HepG2 (cell line): ENCODE measurements around the gene S1PR2. TPM values are rescaled to one million over a fixed set of nuclear protein-coding genes. Genes with fewer than 3 reads are reported as not detected.

Experiments
- CAMTA2 ChIP-seq: sonication (generic); formaldehyde crosslinking; IDR thresholded peaks from 2 replicates; pipeline ENCODE4 v1.4.0; 2020; ENCODE audit warnings: mild to moderate bottlenecking, missing genetic modification reagents, borderline replicate concordance
- FOXK2 ChIP-seq: fragments of 450-650 bp; IDR thresholded peaks from 2 replicates; pipeline ENCODE4 v1.6.1; 2016
- HOXA5 ChIP-seq: sonication (generic); formaldehyde crosslinking; IDR thresholded peaks from 2 replicates; pipeline ENCODE4 v1.4.0; 2020; ENCODE audit warnings: missing genetic modification reagents
- LBX2 ChIP-seq: sonication (generic); formaldehyde crosslinking; IDR thresholded peaks from 2 replicates; pipeline ENCODE4 v1.5.0; 2020; ENCODE audit warnings: missing genetic modification reagents, mild to moderate bottlenecking, borderline replicate concordance
- MIER3 ChIP-seq: IDR thresholded peaks from 2 replicates; pipeline ENCODE4 v1.6.1; 2016; ENCODE audit warnings: missing compliant biosample characterization, borderline replicate concordance
- NR0B2 ChIP-seq: sonication (generic); formaldehyde crosslinking; IDR thresholded peaks from 2 replicates; pipeline ENCODE4 v1.4.0; 2020; ENCODE audit warnings: mild to moderate bottlenecking, missing genetic modification reagents
- PAF1 ChIP-seq: IDR thresholded peaks from 2 replicates; pipeline ENCODE4 v1.6.1; 2016; ENCODE audit warnings: missing genetic modification reagents, missing compliant biosample characterization
- SAFB2 ChIP-seq: sonication (generic); formaldehyde crosslinking; IDR thresholded peaks from 2 replicates; pipeline ENCODE4 v1.5.1; 2020; ENCODE audit warnings: missing genetic modification reagents, low read depth, mild to moderate bottlenecking, borderline replicate concordance
- SPEN ChIP-seq: sonication (generic); formaldehyde crosslinking; IDR thresholded peaks from 2 replicates; pipeline ENCODE4 v1.5.1; 2020; ENCODE audit warnings: low read depth, mild to moderate bottlenecking, missing genetic modification reagents
- TBP ChIP-seq: sonication (generic); formaldehyde crosslinking; IDR thresholded peaks from 2 replicates; pipeline ENCODE4 v1.5.0; 2020; ENCODE audit warnings: missing genetic modification reagents
- YEATS4 ChIP-seq: sonication (generic); formaldehyde crosslinking; IDR thresholded peaks from 2 replicates; pipeline ENCODE4 v1.4.0; 2020; ENCODE audit warnings: missing genetic modification reagents, borderline replicate concordance
- ZIK1 ChIP-seq: sonication (generic); formaldehyde crosslinking; IDR thresholded peaks from 2 replicates; pipeline ENCODE4 v1.5.0; 2020; ENCODE audit warnings: mild to moderate bottlenecking, low read depth, missing genetic modification reagents, borderline replicate concordance
- ZNF251 ChIP-seq: sonication (generic); formaldehyde crosslinking; IDR thresholded peaks from 2 replicates; pipeline ENCODE4 v1.9.0; 2021; ENCODE audit warnings: mild to moderate bottlenecking, missing genetic modification reagents
- ZNF296 ChIP-seq: sonication (generic); formaldehyde crosslinking; conservative IDR thresholded peaks from 2 replicates; pipeline ENCODE4 v1.5.0; 2020; ENCODE audit warnings: mild to moderate bottlenecking, missing genetic modification reagents
- ZNF329 ChIP-seq: sonication (generic); formaldehyde crosslinking; IDR thresholded peaks from 2 replicates; pipeline ENCODE4 v1.9.0; 2021; ENCODE audit warnings: low read depth, mild to moderate bottlenecking, missing genetic modification reagents
- ZNF550 ChIP-seq: sonication (generic); formaldehyde crosslinking; IDR thresholded peaks from 2 replicates; pipeline ENCODE4 v1.4.0; 2020; ENCODE audit warnings: mild to moderate bottlenecking, missing genetic modification reagents, borderline replicate concordance
- ZNF558 ChIP-seq: sonication (generic); formaldehyde crosslinking; IDR thresholded peaks from 2 replicates; pipeline ENCODE4 v1.9.0; 2022; ENCODE audit warnings: mild to moderate bottlenecking, missing genetic modification reagents, borderline replicate concordance
- ZNF614 ChIP-seq: IDR thresholded peaks from 2 replicates; pipeline ENCODE4 v1.6.1; 2018; ENCODE audit warnings: missing biosample characterization, missing genetic modification reagents, inconsistent platforms, borderline replicate concordance
- ZNF687 ChIP-seq: sonication (generic); formaldehyde crosslinking; IDR thresholded peaks from 2 replicates; pipeline ENCODE4 v1.5.1; 2020; ENCODE audit warnings: mild to moderate bottlenecking, missing genetic modification reagents, moderate library complexity
- ZNF792 ChIP-seq: IDR thresholded peaks from 2 replicates; pipeline ENCODE4 v1.6.1; 2016
- ZNF839 ChIP-seq: sonication (generic); formaldehyde crosslinking; IDR thresholded peaks from 2 replicates; pipeline ENCODE4 v1.4.0; 2020; ENCODE audit warnings: missing genetic modification reagents, mild to moderate bottlenecking, borderline replicate concordance
- polyA plus RNA-seq, 8 experiments: library from polyadenylated mRNA; depleted of rRNA in 3 of 8; stranded (reverse) in 7 of 8; unstranded in 1 of 8; fragments of >200 nt; fragmentation: Illumina TruSeq in 4 of 8; extraction: Trizol in 4 of 8; gene quantifications; 2 replicates each; pipeline versions ENCODE4 v1.2.1 to v1.2.3, GENCODE V29; 2011 to 2016; ENCODE audit warnings: low read depth in 4 of 8, missing spikeins in 1 of 8, mixed read lengths in 1 of 8; ENCODE audit not compliant: insufficient read depth in 1 of 8
- total RNA-seq, 5 experiments: library from RNA; depleted of rRNA; stranded (reverse); fragments of >200 nt; fragmentation: Illumina TruSeq; extraction: Trizol; gene quantifications; 2 replicates each; pipeline ENCODE4 v1.2.3, GENCODE V29; 2016; ENCODE audit warnings: low read depth in 1 of 5
- TF ChIP-seq, protein P1 (sequence below): sonication (generic); formaldehyde crosslinking; IDR thresholded peaks from 2 replicates; pipeline ENCODE4 v1.5.1; 2020; ENCODE audit warnings: mild to moderate bottlenecking, missing genetic modification reagents, borderline replicate concordance

S1PR2 gene
- total and polyA plus RNA-seq, 2 of the 13 experiments (the other 11 are each of a cell fraction or from before 2014, with no cell fraction given): 0.91 to 1.3 TPM

DNA sequence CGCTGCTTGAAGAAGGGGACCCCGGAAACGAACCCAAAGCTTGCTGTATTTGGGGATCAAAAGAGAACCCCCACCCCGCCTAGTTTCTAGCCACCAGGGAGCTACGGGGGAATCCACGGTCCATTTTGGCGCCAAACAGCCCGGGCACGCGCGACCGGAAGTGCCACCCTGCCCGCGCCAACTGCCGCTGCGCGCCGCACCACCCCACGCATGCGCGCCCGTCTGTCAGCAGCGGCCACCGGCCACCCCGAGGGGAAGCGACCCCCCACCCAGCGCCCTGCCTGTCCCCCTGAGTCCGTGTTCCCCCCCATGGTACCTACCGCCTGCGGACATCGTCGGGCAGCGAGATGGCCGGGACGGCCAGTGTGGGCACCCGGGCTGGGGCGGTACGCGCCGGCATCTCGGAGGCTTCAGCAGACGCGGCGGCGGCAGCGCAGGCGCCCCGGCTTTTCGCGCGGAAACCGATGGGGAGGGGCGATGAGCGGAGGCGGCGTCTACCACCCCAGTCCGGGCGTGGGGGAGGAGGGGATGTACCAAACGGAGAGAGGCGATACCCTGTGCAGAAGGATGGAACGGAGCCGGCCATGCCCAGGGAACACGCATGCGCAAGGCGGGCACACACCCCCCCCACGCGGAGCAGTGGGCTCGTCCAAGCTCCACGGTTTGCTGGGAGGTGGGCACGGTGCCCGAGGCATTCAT, 36.5 kb downstream of the S1PR2 start, which contains the start of gene DNMT1 (continued):
- no peak; the same call in 1 of the 2 replicates for TF ChIP-seq LBX2 (CRISPR knock-in tag)
- TF ChIP-seq CAMTA2 (CRISPR knock-in tag): peak; percentile 18; the same call in 1 of the 2 replicates
- peak; percentile 96 for TF ChIP-seq ZNF839 (CRISPR knock-in tag)
- peak; percentile 95 for TF ChIP-seq ZNF687 (CRISPR knock-in tag)
- no peak for TF ChIP-seq ZNF296
- peak; percentile 96 for TF ChIP-seq SAFB2
- TF ChIP-seq, protein P1, sequence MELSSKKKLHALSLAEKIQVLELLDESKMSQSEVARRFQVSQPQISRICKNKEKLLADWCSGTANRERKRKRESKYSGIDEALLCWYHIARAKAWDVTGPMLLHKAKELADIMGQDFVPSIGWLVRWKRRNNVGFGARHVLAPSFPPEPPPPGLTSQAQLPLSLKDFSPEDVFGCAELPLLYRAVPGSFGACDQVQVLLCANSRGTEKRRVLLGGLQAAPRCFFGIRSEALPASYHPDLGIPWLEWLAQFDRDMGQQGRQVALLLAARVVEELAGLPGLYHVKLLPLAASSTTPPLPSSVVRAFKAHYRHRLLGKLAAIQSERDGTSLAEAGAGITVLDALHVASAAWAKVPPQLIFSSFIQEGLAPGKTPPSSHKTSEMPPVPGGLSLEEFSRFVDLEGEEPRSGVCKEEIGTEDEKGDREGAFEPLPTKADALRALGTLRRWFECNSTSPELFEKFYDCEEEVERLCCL (CRISPR knock-in tag): no peak; the same call in 1 of the 2 replicates
- TF ChIP-seq ZIK1 (CRISPR knock-in tag): peak; percentile 84; the same call in 1 of the 2 replicates
- 0 out of 2 replicates have a peak, but pooled peaks have one; percentile 36 for TF ChIP-seq ZNF550 (CRISPR knock-in tag)
- TF ChIP-seq ZNF614 (CRISPR knock-in tag): no peak
- TF ChIP-seq PAF1 (CRISPR knock-in tag): no peak
- peak; percentile 98 for TF ChIP-seq FOXK2
- TF ChIP-seq ZNF329 (CRISPR knock-in tag): no peak
- peak; percentile 72; the same call in 1 of the 2 replicates for TF ChIP-seq ZNF558
- TF ChIP-seq SPEN (CRISPR knock-in tag): peak; percentile 92
- peak; percentile 94; the same call in 1 of the 2 replicates for TF ChIP-seq TBP (CRISPR knock-in tag)
- peak; percentile 18 for TF ChIP-seq HOXA5 (CRISPR knock-in tag)
- TF ChIP-seq ZNF792: no peak
- TF ChIP-seq NR0B2 (CRISPR knock-in tag): peak; percentile 72
- peak; percentile 48; the same call in 1 of the 2 replicates for TF ChIP-seq MIER3 (CRISPR knock-in tag)
- TF ChIP-seq ZNF251 (CRISPR knock-in tag): no peak
- peak; percentile 83 for TF ChIP-seq YEATS4 (CRISPR knock-in tag)
